Measurements from ENCODE around the gene MAGIX.

MAGIX gene

DNA sequence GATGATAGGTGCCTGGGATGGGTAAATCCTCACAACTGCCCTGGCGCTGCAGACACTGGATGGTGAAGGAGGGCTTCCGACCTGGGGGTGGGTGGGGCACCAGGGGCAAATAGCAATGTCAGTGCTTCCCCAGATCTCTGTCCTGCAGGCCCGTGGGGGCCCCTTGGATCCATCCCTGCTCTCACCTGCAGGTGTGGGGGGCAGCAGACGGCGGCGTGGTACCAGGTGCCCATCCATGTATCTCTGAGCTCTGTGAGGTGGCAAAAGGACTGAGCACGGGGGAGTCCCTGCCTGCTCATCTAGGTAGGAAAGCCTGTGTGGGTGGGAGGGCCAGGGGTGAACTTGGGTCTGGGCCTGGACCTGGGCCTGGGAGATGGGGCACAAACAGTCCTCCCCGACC lies 44.0 kb downstream of the MAGIX start:
- POLR2A ChIA-PET = interaction anchor here (0.6 to 1.6 kb wide), 3 partner anchors 16 to 1978 kb away, joined by 3 to 5 read pairs (median 3); no protein-coding TSS in a partner anchor
- Histone ChIP-seq H3K27ac (ENCODE audit: extremely low read depth, low read depth, low read length) (no peak overlapping the region), H3K4me3 (ENCODE audit: low read depth, low read length) (no peak overlapping the region), H3K4me1 (ENCODE audit: control insufficient read depth, insufficient read depth, low read length) (no peaks in the 10 kb centered on the region), H3K36me3 (ENCODE audit: control insufficient read depth in 2 of 2, insufficient read depth in 1 of 2, low read length in 2 of 2) (no peaks in the 10 kb centered on the region), H3K9me3 (ENCODE audit: control insufficient read depth, insufficient read depth, low read depth, low read length) (no peaks in the 10 kb centered on the region)
- CTCF ChIA-PET = no interaction called here
- TF ChIP-seq REPIN1 (tag by site-specific recombination; IDR thresholded peaks at IDR 0.05; ENCODE audit: low read depth) (no peak), ZNF114 (tag by site-specific recombination; IDR thresholded peaks at IDR 0.05) (no peak), ZNF660 (tag by site-specific recombination; IDR thresholded peaks at IDR 0.05) (no peak), ZNF843 (tag by site-specific recombination; IDR thresholded peaks at IDR 0.05) (no peak), ZNF292 (tag by site-specific recombination; IDR thresholded peaks at IDR 0.05; ENCODE audit: borderline replicate concordance, low read depth) (no peak), IKZF3 (tag by site-specific recombination; IDR thresholded peaks at IDR 0.05) (no peak), ZNF19 (tag by site-specific recombination; IDR thresholded peaks at IDR 0.05; ENCODE audit: low read depth) (no peak), ZNF624 (tag by site-specific recombination; IDR thresholded peaks at IDR 0.05) (no peak), SP7 (tag by site-specific recombination; IDR thresholded peaks at IDR 0.05) (no peak), ZNF548 (tag by site-specific recombination; IDR thresholded peaks at IDR 0.05) (no peak), ZNF670 (tag by site-specific recombination; IDR thresholded peaks at IDR 0.05; ENCODE audit: low read depth) (no peak)
- TF ChIP-seq, protein P1, sequence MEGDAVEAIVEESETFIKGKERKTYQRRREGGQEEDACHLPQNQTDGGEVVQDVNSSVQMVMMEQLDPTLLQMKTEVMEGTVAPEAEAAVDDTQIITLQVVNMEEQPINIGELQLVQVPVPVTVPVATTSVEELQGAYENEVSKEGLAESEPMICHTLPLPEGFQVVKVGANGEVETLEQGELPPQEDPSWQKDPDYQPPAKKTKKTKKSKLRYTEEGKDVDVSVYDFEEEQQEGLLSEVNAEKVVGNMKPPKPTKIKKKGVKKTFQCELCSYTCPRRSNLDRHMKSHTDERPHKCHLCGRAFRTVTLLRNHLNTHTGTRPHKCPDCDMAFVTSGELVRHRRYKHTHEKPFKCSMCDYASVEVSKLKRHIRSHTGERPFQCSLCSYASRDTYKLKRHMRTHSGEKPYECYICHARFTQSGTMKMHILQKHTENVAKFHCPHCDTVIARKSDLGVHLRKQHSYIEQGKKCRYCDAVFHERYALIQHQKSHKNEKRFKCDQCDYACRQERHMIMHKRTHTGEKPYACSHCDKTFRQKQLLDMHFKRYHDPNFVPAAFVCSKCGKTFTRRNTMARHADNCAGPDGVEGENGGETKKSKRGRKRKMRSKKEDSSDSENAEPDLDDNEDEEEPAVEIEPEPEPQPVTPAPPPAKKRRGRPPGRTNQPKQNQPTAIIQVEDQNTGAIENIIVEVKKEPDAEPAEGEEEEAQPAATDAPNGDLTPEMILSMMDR (tag by site-specific recombination; IDR thresholded peaks at IDR 0.05) = no peak

GRCh38 chrX:49208399-49208798 lies 45.8 kb downstream of the MAGIX start:
- POLR2A ChIA-PET = no interaction called here
- Histone ChIP-seq H3K36me3 (ENCODE audit: control insufficient read depth in 2 of 2, insufficient read depth in 1 of 2, low read length in 2 of 2) (no peaks in the 10 kb centered on the region), H3K9me3 (ENCODE audit: control insufficient read depth, insufficient read depth, low read depth, low read length) (no peaks in the 10 kb centered on the region), H3K27ac (ENCODE audit: extremely low read depth, low read depth, low read length) (no peak overlapping the region), H3K4me1 (ENCODE audit: control insufficient read depth, insufficient read depth, low read length) (no peaks in the 10 kb centered on the region), H3K4me3 (ENCODE audit: low read depth, low read length) (no peak overlapping the region)
- CTCF ChIA-PET = no interaction called here
- TF ChIP-seq GLI2 (tag by site-specific recombination; IDR thresholded peaks at IDR 0.05; ENCODE audit: borderline replicate concordance, low read depth) = no peak
- peak; percentile 32; the same call in 1 of the 2 replicates for TF ChIP-seq EGR2 (tag by site-specific recombination; IDR thresholded peaks at IDR 0.05; ENCODE audit: low read depth)

GRCh38 chrX:49209434-49210251 lies 47.1 kb downstream of the MAGIX start:
- ChIA-PET POLR2A (interaction anchor here (0.7 kb wide), 1 partner anchor 19 kb away, joined by 4 read pairs; no protein-coding TSS in a partner anchor), CTCF (interaction anchor here (1.1 kb wide), 1 partner anchor 19 kb away, joined by 3 read pairs; no protein-coding TSS in a partner anchor)
- Histone ChIP-seq H3K4me3 (ENCODE audit: low read depth, low read length) (no peak overlapping the region), H3K9me3 (ENCODE audit: control insufficient read depth, insufficient read depth, low read depth, low read length) (no peaks in the 10 kb centered on the region), H3K27ac (ENCODE audit: extremely low read depth, low read depth, low read length) (no peak overlapping the region), H3K4me1 (ENCODE audit: control insufficient read depth, insufficient read depth, low read length) (no peaks in the 10 kb centered on the region), H3K36me3 (ENCODE audit: control insufficient read depth in 2 of 2, insufficient read depth in 1 of 2, low read length in 2 of 2) (no peaks in the 10 kb centered on the region)
- TF ChIP-seq, protein P2, sequence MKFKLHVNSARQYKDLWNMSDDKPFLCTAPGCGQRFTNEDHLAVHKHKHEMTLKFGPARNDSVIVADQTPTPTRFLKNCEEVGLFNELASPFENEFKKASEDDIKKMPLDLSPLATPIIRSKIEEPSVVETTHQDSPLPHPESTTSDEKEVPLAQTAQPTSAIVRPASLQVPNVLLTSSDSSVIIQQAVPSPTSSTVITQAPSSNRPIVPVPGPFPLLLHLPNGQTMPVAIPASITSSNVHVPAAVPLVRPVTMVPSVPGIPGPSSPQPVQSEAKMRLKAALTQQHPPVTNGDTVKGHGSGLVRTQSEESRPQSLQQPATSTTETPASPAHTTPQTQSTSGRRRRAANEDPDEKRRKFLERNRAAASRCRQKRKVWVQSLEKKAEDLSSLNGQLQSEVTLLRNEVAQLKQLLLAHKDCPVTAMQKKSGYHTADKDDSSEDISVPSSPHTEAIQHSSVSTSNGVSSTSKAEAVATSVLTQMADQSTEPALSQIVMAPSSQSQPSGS (tag by site-specific recombination; IDR thresholded peaks at IDR 0.05; ENCODE audit: low read depth) = peak; percentile 46
- TF ChIP-seq ZNF404 (tag by site-specific recombination; IDR thresholded peaks at IDR 0.05) = no peak
- no peak for TF ChIP-seq ZNF148 (tag by site-specific recombination; IDR thresholded peaks at IDR 0.05; ENCODE audit: borderline replicate concordance)
- peak; percentile 62 for TF ChIP-seq ZFHX2 (tag by site-specific recombination; conservative IDR thresholded peaks at IDR 0.05)
- TF ChIP-seq ZNF341 (tag by site-specific recombination; IDR thresholded peaks at IDR 0.05; ENCODE audit: low read depth) = peak; percentile 43
- TF ChIP-seq PRDM10 (tag by site-specific recombination; IDR thresholded peaks at IDR 0.05) = 0 out of 2 replicates have a peak, but pooled peaks have one; percentile 11
- no peak for TF ChIP-seq ZNF426 (tag by site-specific recombination; IDR thresholded peaks at IDR 0.05)
- TF ChIP-seq EGR2 (tag by site-specific recombination; IDR thresholded peaks at IDR 0.05; ENCODE audit: low read depth) = peak; percentile 56; the same call in 1 of the 2 replicates

All from HEK293 (cell line).